Ascending aorta (tissue), 2 donors: Measurements from ENCODE around the gene ATP5F1B. TPM values are rescaled to one million over a fixed set of nuclear protein-coding genes. Genes with fewer than 3 reads are reported as not detected.
A peak's percentile ranks its signal among the peaks of the same experiment; 100 is the strongest.

Source experiments
- DNase-seq, 2 donors: peaks; one replicate each; pipeline ENCODE4 v3.0.0-alpha.2; 2019; ENCODE audit warnings: low spot score in 2 of 2
- H3K27ac ChIP-seq, 2 donors: fragments of 200-600 bp; sonication (generic); one replicate each; pipeline ENCODE4 v1.5.1; 2016 to 2017; ENCODE audit warnings: mild to moderate bottlenecking in 1 of 2
- H3K27me3 ChIP-seq: fragments of 200-600 bp; sonication (generic); one replicate; pipeline ENCODE4 v1.5.1; 2017
- H3K36me3 ChIP-seq, 2 donors: fragments of 200-600 bp; sonication (generic); one replicate each; pipeline ENCODE4 v1.5.1; 2016
- H3K4me1 ChIP-seq, 2 donors: fragments of 200-600 bp; sonication (generic); one replicate each; pipeline ENCODE4 v1.5.1; 2016 to 2017; ENCODE audit warnings: mild to moderate bottlenecking in 1 of 2
- H3K4me3 ChIP-seq, 2 donors: fragments of 200-600 bp; sonication (generic); one replicate each; pipeline ENCODE4 v1.5.1; 2016 to 2017; ENCODE audit warnings: mild to moderate bottlenecking in 1 of 2
- H3K9me3 ChIP-seq, 2 donors: fragments of 200-600 bp; sonication (generic); one replicate each; pipeline ENCODE4 v1.5.1; 2016
- CTCF ChIP-seq, 3 experiments: fragments of 200-600 bp in 2 of 3; fragments of 450-650 bp in 1 of 3; sonication (generic) in 2 of 3; IDR thresholded peaks; one replicate each; pipeline ENCODE4 v1.5.1; 2016 to 2019; ENCODE audit warnings: antibody characterized with exemption in 3 of 3, mild to moderate bottlenecking in 1 of 3, moderate library complexity in 1 of 3
- intact Hi-C: fragments of 100-400 bp; cut with DNase I; formaldehyde crosslinking; loops from one replicate; pipeline ENCODE4 v1.15.1; 2023
- total RNA-seq: library from RNA; depleted of rRNA; stranded (reverse); fragments of >200 nt; gene quantifications from one replicate; pipeline ENCODE4 v1.1.0, GENCODE V29; 2016

Gene ATP5F1B
- total RNA-seq: 197 TPM

- H3K9me3 ChIP-seq: no peaks in the 10 kb centered on the region
- peak within 1 kb of the TSS; percentile 94 for H3K4me3 ChIP-seq
- H3K27ac ChIP-seq: peak within 1 kb of the TSS; percentile 88 to 91
- no peaks in the 10 kb centered on the region for H3K27me3 ChIP-seq
- H3K36me3 ChIP-seq: peaks cover 26 to 32% of the 10 kb centered on the region in 2 donors
- TF ChIP-seq CTCF (IDR thresholded peaks at IDR 0.05): no peak
- DNase-seq: peak; percentile 97 to 98
- intact Hi-C loops: loop anchor here (1.0 to 5.0 kb wide), 4 partner anchors 42 to 529 kb away; partner anchors contain the start of genes APOF, NACA, PTGES3 and RPL41
- peaks cover 10 to 12% of the 10 kb centered on the region in 2 donors for H3K4me1 ChIP-seq
These were observed at the start of gene ATP5F1B for GRCh38 chr12:56645717-56646446. ATP5F1B (minus strand) TSS chr12:56645984; CDS start chr12:56645963, 21 bp downstream.

- peak in 1 of 2 donors; percentile 35 for DNase-seq
- no peak for TF ChIP-seq CTCF (IDR thresholded peaks at IDR 0.05)
- intact Hi-C loops: no loop called here
- no peak overlapping the region for H3K4me3 ChIP-seq
- no peaks in the 10 kb centered on the region for H3K9me3 ChIP-seq
- no peaks in the 10 kb centered on the region for H3K27me3 ChIP-seq
- peaks cover 0 to 4% of the 10 kb centered on the region in 2 donors for H3K4me1 ChIP-seq
- no peak overlapping the region for H3K27ac ChIP-seq
- H3K36me3 ChIP-seq: no peaks in the 10 kb centered on the region
These were observed 48.4 kb upstream of the ATP5F1B start for GRCh38 chr12:56694161-56694560.

- intact Hi-C loops: loop anchor here (1.0 to 2.0 kb wide), 3 partner anchors 37 to 52 kb away; partner anchors contain the start of gene NACA
- Histone ChIP-seq H3K36me3 (no peaks in the 10 kb centered on the region), H3K27ac (peak overlapping the region; percentile 99 to 100), H3K27me3 (no peaks in the 10 kb centered on the region), H3K4me1 (peaks cover 8 to 22% of the 10 kb centered on the region in 2 donors), H3K4me3 (peak overlapping the region; percentile 87 to 92), H3K9me3 (no peaks in the 10 kb centered on the region)
- DNase-seq: no peak
- no peak for TF ChIP-seq CTCF (IDR thresholded peaks at IDR 0.05)
These were observed 43.0 kb upstream of the ATP5F1B start for GRCh38 chr12:56688846-56689109.

- no peaks in the 10 kb centered on the region for H3K27me3 ChIP-seq
- H3K4me1 ChIP-seq: peaks cover 8 to 22% of the 10 kb centered on the region in 2 donors
- intact Hi-C loops: loop anchor here (1.0 to 2.0 kb wide), 3 partner anchors 37 to 51 kb away; partner anchors contain the start of gene NACA
- no peak for TF ChIP-seq CTCF (IDR thresholded peaks at IDR 0.05)
- peak within 1 kb of the TSS; percentile 87 to 92 for H3K4me3 ChIP-seq
- peak; percentile 93 to 99 for DNase-seq
- H3K27ac ChIP-seq: peak within 1 kb of the TSS; percentile 99 to 100
- H3K36me3 ChIP-seq: no peaks in the 10 kb centered on the region
- H3K9me3 ChIP-seq: no peaks in the 10 kb centered on the region
These were observed 42.5 kb upstream of the ATP5F1B start, which contains the start of gene PTGES3 for GRCh38 chr12:56688129-56688845. PTGES3 (minus strand) TSS chr12:56688284; CDS start chr12:56687999, 285 bp downstream.

- peak overlapping the region; percentile 99 to 100 for H3K27ac ChIP-seq
- peak overlapping the region; percentile 87 to 92 for H3K4me3 ChIP-seq
- peaks cover 13 to 22% of the 10 kb centered on the region in 2 donors for H3K4me1 ChIP-seq
- H3K36me3 ChIP-seq: no peaks in the 10 kb centered on the region
- DNase-seq: peak; percentile 43 to 71
- intact Hi-C loops: loop anchor here (1.0 to 2.0 kb wide), 3 partner anchors 38 to 51 kb away; partner anchors contain the start of gene NACA
- H3K9me3 ChIP-seq: no peaks in the 10 kb centered on the region
- no peaks in the 10 kb centered on the region for H3K27me3 ChIP-seq
- TF ChIP-seq CTCF (IDR thresholded peaks at IDR 0.05): no peak
These were observed 41.7 kb upstream of the ATP5F1B start for GRCh38 chr12:56687223-56688128.
